DOHH2 (cell line): ENCODE data around the gene DIS3L2.
A peak's percentile ranks its signal among the peaks of the same experiment; 100 is the strongest.
"Not testable (repeated sequence)": the region's sequence is repeated elsewhere in the genome, so short reads cannot be mapped to it uniquely, and the experiment has no call there.

Experiments used
- H3F3A ChIP-seq: fragments of 200-600 bp; sonication (generic), shearing (Covaris generic); 2 replicates; pipeline ENCODE4 v1.6.0; 2016; ENCODE audit warnings: antibody characterized with exemption, mild to moderate bottlenecking; ENCODE audit not compliant: control insufficient read depth, insufficient read depth
- H3K27ac ChIP-seq: fragments of 200-600 bp; sonication (generic); 2 replicates; pipeline ENCODE4 v1.5.1; 2014; ENCODE audit warnings: low read depth, mild to moderate bottlenecking, low read length, moderate library complexity
- H3K27me3 ChIP-seq: fragments of 200-600 bp; sonication (generic); 2 replicates; pipeline ENCODE4 v1.6.1; 2014; ENCODE audit warnings: mild to moderate bottlenecking, low read length, mixed read lengths; ENCODE audit not compliant: control insufficient read depth
- H3K36me3 ChIP-seq: fragments of 200-600 bp; sonication (generic); 2 replicates; pipeline ENCODE4 v1.6.1; 2014; ENCODE audit warnings: mild to moderate bottlenecking, low read length, moderate library complexity, mixed read lengths; ENCODE audit not compliant: control insufficient read depth
- H3K4me1 ChIP-seq: fragments of 200-600 bp; sonication (generic); 2 replicates; pipeline ENCODE4 v1.6.1; 2014; ENCODE audit warnings: mild to moderate bottlenecking, low read length, mixed read lengths; ENCODE audit not compliant: control insufficient read depth
- H3K4me2 ChIP-seq: fragments of 200-600 bp; sonication (generic); 2 replicates; pipeline ENCODE4 v1.6.0; 2014; ENCODE audit warnings: mild to moderate bottlenecking, low read length, moderate library complexity
- H3K4me3 ChIP-seq: fragments of 200-600 bp; sonication (generic); 2 replicates; pipeline ENCODE4 v1.5.1; 2014; ENCODE audit warnings: mild to moderate bottlenecking, low read length, mixed read lengths
- H3K79me2 ChIP-seq: fragments of 200-600 bp; sonication (generic); 2 replicates; pipeline ENCODE4 v1.6.1; 2014; ENCODE audit warnings: mild to moderate bottlenecking, low read length, mixed read lengths; ENCODE audit not compliant: control insufficient read depth
- H3K9me2 ChIP-seq: fragments of 200-600 bp; sonication (generic); replicated peaks from 2 replicates; pipeline ENCODE4 v1.6.1; 2014; ENCODE audit warnings: mild to moderate bottlenecking, low read length, mixed read lengths; ENCODE audit not compliant: control insufficient read depth
- H3K9me3 ChIP-seq: fragments of 200-600 bp; sonication (generic); 2 replicates; pipeline ENCODE4 v1.6.1; 2014; ENCODE audit warnings: antibody characterized with exemption, low read length, mixed read lengths; ENCODE audit not compliant: control insufficient read depth, insufficient read depth
- H4K20me1 ChIP-seq: fragments of 200-600 bp; sonication (generic); 2 replicates; pipeline ENCODE4 v1.6.0; 2014; ENCODE audit warnings: low read depth, mild to moderate bottlenecking, antibody characterized with exemption, low read length, moderate library complexity; ENCODE audit not compliant: control insufficient read depth, insufficient read depth
- CTCF ChIP-seq: fragments of 200-600 bp; sonication (generic); IDR thresholded peaks from one replicate; pipeline ENCODE4 v1.5.1; 2014; ENCODE audit warnings: antibody characterized with exemption, mild to moderate bottlenecking, low read depth, low read length; ENCODE audit not compliant: poor library complexity, severe bottlenecking
- EZH2phosphoT487 ChIP-seq: fragments of 200-600 bp; sonication (generic); IDR thresholded peaks from 2 replicates; pipeline ENCODE4 v1.6.1; 2017; ENCODE audit warnings: borderline replicate concordance, mild to moderate bottlenecking, antibody characterized with exemption, low read length, moderate library complexity, mixed read lengths

DIS3L2 gene

GRCh38 chr2:232332244-232332939, 370.9 kb downstream of the DIS3L2 start:
- H3K4me3 ChIP-seq, H3F3A ChIP-seq, H3K79me2 ChIP-seq, H3K4me1 ChIP-seq, H3K27me3 ChIP-seq, H3K4me2 ChIP-seq, H3K36me3 ChIP-seq, H4K20me1 ChIP-seq, H3K9me3 ChIP-seq, H3K27ac ChIP-seq, H3K9me2 ChIP-seq: not testable (repeated sequence)

DNA sequence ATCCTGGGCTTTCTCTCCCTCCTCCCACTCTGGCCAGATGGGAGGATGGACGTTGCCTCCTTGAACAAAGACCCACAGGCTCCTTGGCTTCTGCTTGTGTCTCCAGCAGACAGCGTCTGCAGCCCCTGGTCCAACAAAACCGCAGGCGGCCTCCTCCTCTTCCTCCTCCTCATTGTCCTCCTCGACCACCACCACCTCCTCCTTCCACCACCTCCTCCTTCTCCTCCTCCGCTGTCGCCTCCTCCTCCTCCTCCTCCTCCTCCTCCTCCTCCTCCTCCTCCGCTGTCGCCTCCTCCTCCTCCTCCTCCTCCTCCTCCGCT, 371.4 kb downstream of the DIS3L2 start:
- Histone ChIP-seq H3K27me3 (no peaks in the 10 kb centered on the region), H3K4me2 (no peak overlapping the region), H3F3A (no peaks in the 10 kb centered on the region), H3K9me3 (no peaks in the 10 kb centered on the region), H3K27ac (no peak overlapping the region), H3K4me1 (peaks cover 5% of the 10 kb centered on the region), H3K4me3 (no peak overlapping the region), H3K36me3 (no peaks in the 10 kb centered on the region), H3K9me2 (no peaks in the 10 kb centered on the region), H4K20me1 (no peaks in the 10 kb centered on the region), H3K79me2 (no peaks in the 10 kb centered on the region)
- TF ChIP-seq EZH2phosphoT487 (no peak), CTCF (no peak)

- Histone ChIP-seq H3K4me3 (no peak overlapping the region), H3K27me3 (no peaks in the 10 kb centered on the region), H3K27ac (no peak overlapping the region), H3K4me1 (no peaks in the 10 kb centered on the region), H3K36me3 (no peaks in the 10 kb centered on the region), H4K20me1 (no peaks in the 10 kb centered on the region), H3K4me2 (no peak overlapping the region), H3K79me2 (no peaks in the 10 kb centered on the region), H3F3A (no peaks in the 10 kb centered on the region), H3K9me2 (no peaks in the 10 kb centered on the region), H3K9me3 (no peaks in the 10 kb centered on the region)
- TF ChIP-seq EZH2phosphoT487: no peak
- TF ChIP-seq CTCF: peak; percentile 65
Measured at GRCh38 chr2:232333361-232334135, 372.0 kb downstream of the DIS3L2 start.

GRCh38 chr2:232334136-232334884, 372.8 kb downstream of the DIS3L2 start:
- H3K36me3 ChIP-seq, H3K4me1 ChIP-seq, H3K27ac ChIP-seq, H3K27me3 ChIP-seq, H3K4me2 ChIP-seq, H3K9me2 ChIP-seq, H3K79me2 ChIP-seq, H3K4me3 ChIP-seq, H3F3A ChIP-seq, H3K9me3 ChIP-seq, H4K20me1 ChIP-seq: not testable (repeated sequence)

DNA sequence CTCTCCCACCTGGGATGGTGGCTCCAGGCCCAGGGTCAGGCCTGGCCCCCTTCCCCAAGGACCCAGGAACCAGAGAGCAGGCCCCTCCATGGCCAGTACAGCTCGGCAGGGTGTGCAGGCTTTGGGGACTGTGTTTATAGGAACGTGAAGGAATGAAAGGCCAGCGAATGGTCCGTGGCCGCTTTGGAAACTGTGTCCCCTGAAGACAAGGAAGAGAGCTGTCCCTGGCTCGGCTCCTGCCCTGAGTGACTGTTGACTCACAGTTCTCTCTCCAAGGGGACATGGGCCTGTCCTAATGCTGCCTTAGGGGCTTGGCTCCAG, 373.3 kb downstream of the DIS3L2 start:
- H3K4me2 ChIP-seq, H4K20me1 ChIP-seq, H3K4me1 ChIP-seq, H3K79me2 ChIP-seq, H3K27me3 ChIP-seq, H3K4me3 ChIP-seq, H3K36me3 ChIP-seq, H3K27ac ChIP-seq, H3K9me2 ChIP-seq, H3K9me3 ChIP-seq, H3F3A ChIP-seq: not testable (repeated sequence)
